ENCODE results near the gene DCXR. TPM values are rescaled to one million over a fixed set of nuclear protein-coding genes. Genes with fewer than 3 reads are reported as not detected.

The DCXR gene
- total RNA-seq, 1 donor from 2014 or later: 219 TPM

- Histone ChIP-seq H3K9me3 (replicated peaks) (no peaks in the 10 kb centered on the region), H3K36me3 (peaks cover 15% of the 10 kb centered on the region), H3K27ac (replicated peaks) (no peak overlapping the region), H3K27me3 (ENCODE audit: low read depth) (no peaks in the 10 kb centered on the region), H3K4me1 (peaks cover 15% of the 10 kb centered on the region), H3K4me3 (no peak overlapping the region)
- intact Hi-C loops (cut with micrococcal nuclease): no loop called here
- TF ChIP-seq CTCF (IDR thresholded peaks at IDR 0.05; ENCODE audit: borderline replicate concordance): no peak
- DNase-seq: no peak
These were observed 39.3 kb downstream of the DCXR start for GRCh38 chr17:81998212-81998611.

GRCh38 chr17:81996757-81997441, 40.6 kb downstream of the DCXR start:
- no peak overlapping the region for H3K27ac ChIP-seq (replicated peaks)
- no peaks in the 10 kb centered on the region for H3K27me3 ChIP-seq (ENCODE audit: low read depth)
- H3K9me3 ChIP-seq (replicated peaks): no peaks in the 10 kb centered on the region
- no peak overlapping the region for H3K4me3 ChIP-seq
- intact Hi-C loops (cut with micrococcal nuclease): no loop called here
- H3K4me1 ChIP-seq: peaks cover 17% of the 10 kb centered on the region
- peaks cover 15% of the 10 kb centered on the region for H3K36me3 ChIP-seq
- DNase-seq: no peak
- no peak for TF ChIP-seq CTCF (IDR thresholded peaks at IDR 0.05; ENCODE audit: borderline replicate concordance)

- Histone ChIP-seq H3K9me3 (replicated peaks) (no peaks in the 10 kb centered on the region), H3K27me3 (ENCODE audit: low read depth) (no peaks in the 10 kb centered on the region), H3K4me1 (peaks cover 23% of the 10 kb centered on the region), H3K27ac (replicated peaks) (no peak overlapping the region), H3K36me3 (peaks cover 15% of the 10 kb centered on the region), H3K4me3 (no peak overlapping the region)
- no peak for DNase-seq
- no peak for TF ChIP-seq CTCF (IDR thresholded peaks at IDR 0.05; ENCODE audit: borderline replicate concordance)
- intact Hi-C loops (cut with micrococcal nuclease): no loop called here
These were observed 41.2 kb downstream of the DCXR start for GRCh38 chr17:81996232-81996756.

- Histone ChIP-seq H3K4me3 (no peak overlapping the region), H3K27me3 (ENCODE audit: low read depth) (no peaks in the 10 kb centered on the region), H3K27ac (replicated peaks) (no peak overlapping the region), H3K4me1 (peaks cover 29% of the 10 kb centered on the region), H3K36me3 (peaks cover 15% of the 10 kb centered on the region), H3K9me3 (replicated peaks) (no peaks in the 10 kb centered on the region)
- no peak for TF ChIP-seq CTCF (IDR thresholded peaks at IDR 0.05; ENCODE audit: borderline replicate concordance)
- intact Hi-C loops (cut with micrococcal nuclease): no loop called here
- no peak for DNase-seq
These were observed 41.9 kb downstream of the DCXR start for GRCh38 chr17:81995463-81996231.

GRCh38 chr17:81994593-81995462, 42.7 kb downstream of the DCXR start:
- Histone ChIP-seq H3K9me3 (replicated peaks) (no peaks in the 10 kb centered on the region), H3K4me3 (no peak overlapping the region), H3K27me3 (ENCODE audit: low read depth) (no peaks in the 10 kb centered on the region), H3K4me1 (peaks cover 31% of the 10 kb centered on the region), H3K36me3 (peaks cover 15% of the 10 kb centered on the region), H3K27ac (replicated peaks) (no peak overlapping the region)
- intact Hi-C loops (cut with micrococcal nuclease): no loop called here
- no peak for TF ChIP-seq CTCF (IDR thresholded peaks at IDR 0.05; ENCODE audit: borderline replicate concordance)
- no peak for DNase-seq

All from left ventricle myocardium inferior (tissue), 1 donor.